UCSD-AML1 (cell line): ENCODE measurements around the gene KCNN1.
A peak's percentile ranks its signal among the peaks of the same experiment; 100 is the strongest.
"Not testable (repeated sequence)": the region's sequence is repeated elsewhere in the genome, so short reads cannot be mapped to it uniquely, and the experiment has no call there.

Experiments
- DNase-seq: peaks from one replicate; lab custom pipeline; 2025; ENCODE audit not compliant: unreplicated experiment; lab: John Stamatoyannopoulos, UW

The KCNN1 gene

GRCh38 chr19:17999684-18000479 is 33.0 kb downstream of the KCNN1 start:
- DNase-seq = peak; percentile 33

GRCh38 chr19:18000480-18000914 is 33.6 kb downstream of the KCNN1 start:
- no peak for DNase-seq

GRCh38 chr19:18000915-18001776 is 34.2 kb downstream of the KCNN1 start:
- peak; percentile 88 for DNase-seq

- DNase-seq = no peak
These were observed 35.0 kb downstream of the KCNN1 start for GRCh38 chr19:18001777-18002345.

GRCh38 chr19:18002347-18002850 is 35.5 kb downstream of the KCNN1 start:
- DNase-seq = peak; percentile 56

GRCh38 chr19:18005750-18006149 is 38.8 kb downstream of the KCNN1 start:
- DNase-seq = not testable (repeated sequence)

GRCh38 chr19:18007044-18007916 is 40.4 kb downstream of the KCNN1 start:
- peak; percentile 74 for DNase-seq

GRCh38 chr19:18007917-18008673 is 41.2 kb downstream of the KCNN1 start, which contains the start of gene ARRDC2:
ARRDC2 (plus strand) TSS chr19:18008170; CDS start chr19:18008311, 141 bp downstream.
- DNase-seq = no peak

GRCh38 chr19:18008814-18009213 is 41.9 kb downstream of the KCNN1 start:
- no peak for DNase-seq

GRCh38 chr19:18009412-18010066 is 42.6 kb downstream of the KCNN1 start:
- no peak for DNase-seq

GRCh38 chr19:18010149-18010548 is 43.2 kb downstream of the KCNN1 start:
- no peak for DNase-seq

GRCh38 chr19:18013210-18014111 is 46.6 kb downstream of the KCNN1 start:
- DNase-seq = no peak

GRCh38 chr19:18014197-18014596 is 47.3 kb downstream of the KCNN1 start:
- DNase-seq = no peak

- DNase-seq = no peak
These were observed 49.5 kb downstream of the KCNN1 start for GRCh38 chr19:18016209-18016910.

GRCh38 chr19:18017275-18018083 is 50.6 kb downstream of the KCNN1 start:
- DNase-seq = peak; percentile 45

GRCh38 chr19:18020212-18021085 is 53.5 kb downstream of the KCNN1 start:
- no peak for DNase-seq
